Activated CD4-positive, alpha-beta T cell treated with anti-CD3 and anti-CD28 coated beads, Interleukin-2, amount 10 ng/mL, durations not matched to agents 24 days and 14 days (primary cell): ENCODE results near the gene NDUFA5. TPM values are rescaled to one million over a fixed set of nuclear protein-coding genes. Genes with fewer than 3 reads are reported as not detected.

ENCODE experiments used
- DNase-seq: peaks from one replicate; pipeline ENCODE4 v3.0.0; 2022
- H3K27ac Mint-ChIP-seq: one replicate; pipeline ENCODE4 v1.8.0; 2022; ENCODE audit warnings: mild to moderate bottlenecking, mixed read lengths
- H3K27me3 Mint-ChIP-seq: one replicate; pipeline ENCODE4 v1.8.0; 2022; ENCODE audit warnings: mixed read lengths
- H3K36me3 Mint-ChIP-seq: one replicate; pipeline ENCODE4 v1.8.0; 2022; ENCODE audit warnings: low read depth, mild to moderate bottlenecking, mixed read lengths
- H3K4me1 Mint-ChIP-seq: one replicate; pipeline ENCODE4 v1.8.0; 2021; ENCODE audit warnings: mixed read lengths
- H3K4me3 Mint-ChIP-seq: one replicate; pipeline ENCODE4 v1.8.0; 2022; ENCODE audit warnings: mild to moderate bottlenecking, moderate library complexity, mixed read lengths
- H3K9me3 Mint-ChIP-seq: one replicate; pipeline ENCODE4 v1.8.0; 2021; ENCODE audit warnings: mixed read lengths
- intact Hi-C: fragments of 100-400 bp; cut with micrococcal nuclease; formaldehyde crosslinking; loops from one replicate; pipeline ENCODE4 v1.15.1; 2023
- total RNA-seq: library from RNA; stranded (reverse); gene quantifications from 2 replicates; pipeline ENCODE4 v1.2.3, GENCODE V29; 2022

NDUFA5 gene
- 56.1 and 62.1 TPM in 2 replicates for total RNA-seq

- Mint-ChIP-seq H3K9me3 (peaks cover 8% of the 10 kb centered on the region), H3K4me1 (peaks cover 2% of the 10 kb centered on the region), H3K4me3 (no peak within 1 kb of the TSS), H3K27ac (no peak within 1 kb of the TSS), H3K27me3 (peaks cover 8% of the 10 kb centered on the region), H3K36me3 (peaks cover 7% of the 10 kb centered on the region)
- intact Hi-C loops, result loop anchor here (1.0 to 10.0 kb wide), 5 partner anchors 23 to 1367 kb away; partner anchors contain the start of genes IQUB, POT1 and WASL
- DNase-seq, result peak; percentile 99
Observed at GRCh38 chr7:123557398-123558288, at the start of gene NDUFA5. TSS of gene NDUFA5 (minus strand) at chr7:123557818. CDS start at chr7:123557795, 23 bp downstream.

- no peak overlapping the region for H3K27ac Mint-ChIP-seq
- H3K27me3 Mint-ChIP-seq, result peaks cover 12% of the 10 kb centered on the region
- no peaks in the 10 kb centered on the region for H3K36me3 Mint-ChIP-seq
- no peaks in the 10 kb centered on the region for H3K9me3 Mint-ChIP-seq
- no peak for DNase-seq
- intact Hi-C loops, result no loop called here
- no peaks in the 10 kb centered on the region for H3K4me1 Mint-ChIP-seq
- no peak overlapping the region for H3K4me3 Mint-ChIP-seq
Observed at GRCh38 chr7:123604739-123605138, 47.1 kb upstream of the NDUFA5 start.

- intact Hi-C loops, result no loop called here
- no peak overlapping the region for H3K4me3 Mint-ChIP-seq
Observed at GRCh38 chr7:123602648-123603047, 45.0 kb upstream of the NDUFA5 start.

GRCh38 chr7:123601530-123601929, 43.9 kb upstream of the NDUFA5 start, which contains the start of gene ASB15:
TSS of gene ASB15 (plus strand) at chr7:123601821. CDS start at chr7:123614503, 12,682 bp downstream.
- Mint-ChIP-seq H3K27me3 (peaks cover 12% of the 10 kb centered on the region), H3K4me3 (no peak within 1 kb of the TSS), H3K4me1 (no peaks in the 10 kb centered on the region), H3K36me3 (no peaks in the 10 kb centered on the region), H3K9me3 (no peaks in the 10 kb centered on the region), H3K27ac (no peak within 1 kb of the TSS)
- intact Hi-C loops, result no loop called here
- DNase-seq, result no peak

More at GRCh38 chr7:123602648-123603047, 45.0 kb upstream of the NDUFA5 start:
- H3K27me3 Mint-ChIP-seq, result peaks cover 12% of the 10 kb centered on the region
- no peaks in the 10 kb centered on the region for H3K9me3 Mint-ChIP-seq
- H3K27ac Mint-ChIP-seq, result no peak overlapping the region
- DNase-seq, result no peak
- no peaks in the 10 kb centered on the region for H3K4me1 Mint-ChIP-seq
- H3K36me3 Mint-ChIP-seq, result no peaks in the 10 kb centered on the region

GRCh38 chr7:123600876-123601275, 43.3 kb upstream of the NDUFA5 start:
- Mint-ChIP-seq H3K36me3 (no peaks in the 10 kb centered on the region), H3K4me1 (no peaks in the 10 kb centered on the region), H3K4me3 (no peak overlapping the region), H3K27ac (no peak overlapping the region), H3K27me3 (peaks cover 12% of the 10 kb centered on the region), H3K9me3 (no peaks in the 10 kb centered on the region)
- intact Hi-C loops, result no loop called here
- DNase-seq, result no peak

GRCh38 chr7:123599766-123600165, 42.1 kb upstream of the NDUFA5 start:
- intact Hi-C loops, result no loop called here
- H3K27me3 Mint-ChIP-seq, result peaks cover 9% of the 10 kb centered on the region
- no peaks in the 10 kb centered on the region for H3K9me3 Mint-ChIP-seq

GRCh38 chr7:123598657-123599056, 41.0 kb upstream of the NDUFA5 start:
- no peak overlapping the region for H3K27ac Mint-ChIP-seq
- no peak overlapping the region for H3K4me3 Mint-ChIP-seq
- H3K36me3 Mint-ChIP-seq, result no peaks in the 10 kb centered on the region
- H3K27me3 Mint-ChIP-seq, result peaks cover 6% of the 10 kb centered on the region
- no peaks in the 10 kb centered on the region for H3K4me1 Mint-ChIP-seq
- no peak for DNase-seq
- H3K9me3 Mint-ChIP-seq, result no peaks in the 10 kb centered on the region
- intact Hi-C loops, result no loop called here

More at GRCh38 chr7:123599766-123600165, 42.1 kb upstream of the NDUFA5 start:
- DNase-seq, result no peak
- H3K27ac Mint-ChIP-seq, result no peak overlapping the region
- H3K4me3 Mint-ChIP-seq, result no peak overlapping the region
- H3K36me3 Mint-ChIP-seq, result no peaks in the 10 kb centered on the region
- H3K4me1 Mint-ChIP-seq, result no peaks in the 10 kb centered on the region

- Mint-ChIP-seq H3K27ac (no peak overlapping the region), H3K9me3 (no peaks in the 10 kb centered on the region), H3K4me1 (no peaks in the 10 kb centered on the region), H3K27me3 (peaks cover 14% of the 10 kb centered on the region), H3K4me3 (no peak overlapping the region), H3K36me3 (no peaks in the 10 kb centered on the region)
- intact Hi-C loops, result no loop called here
- DNase-seq, result no peak
Observed at GRCh38 chr7:123594813-123595241, 37.2 kb upstream of the NDUFA5 start.

GRCh38 chr7:123588376-123588775, 30.8 kb upstream of the NDUFA5 start:
- Mint-ChIP-seq H3K36me3 (no peaks in the 10 kb centered on the region), H3K27me3 (peaks cover 26% of the 10 kb centered on the region), H3K9me3 (no peaks in the 10 kb centered on the region), H3K4me3 (no peak overlapping the region), H3K4me1 (no peaks in the 10 kb centered on the region), H3K27ac (no peak overlapping the region)
- DNase-seq, result no peak
- intact Hi-C loops, result no loop called here

GRCh38 chr7:123583821-123584220, 26.2 kb upstream of the NDUFA5 start:
- Mint-ChIP-seq H3K4me3 (no peak overlapping the region), H3K9me3 (no peaks in the 10 kb centered on the region), H3K27ac (no peak overlapping the region), H3K4me1 (peaks cover 2% of the 10 kb centered on the region), H3K27me3 (peaks cover 20% of the 10 kb centered on the region), H3K36me3 (no peaks in the 10 kb centered on the region)
- intact Hi-C loops, result no loop called here
- DNase-seq, result no peak

- Mint-ChIP-seq H3K36me3 (no peaks in the 10 kb centered on the region), H3K4me1 (peaks cover 2% of the 10 kb centered on the region), H3K27ac (no peak overlapping the region), H3K4me3 (no peak overlapping the region), H3K27me3 (peaks cover 16% of the 10 kb centered on the region), H3K9me3 (no peaks in the 10 kb centered on the region)
- intact Hi-C loops, result no loop called here
- DNase-seq, result no peak
Observed at GRCh38 chr7:123581162-123581459, 23.5 kb upstream of the NDUFA5 start.

- no peaks in the 10 kb centered on the region for H3K9me3 Mint-ChIP-seq
- intact Hi-C loops, result no loop called here
- no peak overlapping the region for H3K27ac Mint-ChIP-seq
- no peak overlapping the region for H3K4me3 Mint-ChIP-seq
- H3K27me3 Mint-ChIP-seq, result peaks cover 17% of the 10 kb centered on the region
- peaks cover 2% of the 10 kb centered on the region for H3K4me1 Mint-ChIP-seq
- no peaks in the 10 kb centered on the region for H3K36me3 Mint-ChIP-seq
- peak; percentile 63 for DNase-seq
Observed at GRCh38 chr7:123580406-123581161, 23.0 kb upstream of the NDUFA5 start.

GRCh38 chr7:123579416-123579815, 21.8 kb upstream of the NDUFA5 start:
- no peak for DNase-seq

GRCh38 chr7:123573896-123574467, 16.4 kb upstream of the NDUFA5 start:
- intact Hi-C loops, result no loop called here
- Mint-ChIP-seq H3K27me3 (peaks cover 17% of the 10 kb centered on the region), H3K4me1 (no peaks in the 10 kb centered on the region), H3K4me3 (no peak overlapping the region), H3K27ac (no peak overlapping the region), H3K36me3 (no peaks in the 10 kb centered on the region), H3K9me3 (no peaks in the 10 kb centered on the region)
- DNase-seq, result no peak

More at GRCh38 chr7:123579416-123579815, 21.8 kb upstream of the NDUFA5 start:
- peaks cover 2% of the 10 kb centered on the region for H3K4me1 Mint-ChIP-seq
- no peaks in the 10 kb centered on the region for H3K9me3 Mint-ChIP-seq
- no peak overlapping the region for H3K4me3 Mint-ChIP-seq
- intact Hi-C loops, result no loop called here
- peaks cover 22% of the 10 kb centered on the region for H3K27me3 Mint-ChIP-seq
- no peaks in the 10 kb centered on the region for H3K36me3 Mint-ChIP-seq
- H3K27ac Mint-ChIP-seq, result no peak overlapping the region
